OCI-LY7 (cell line): ENCODE data around the gene DNAH17.

Experiments
- CTCF ChIP-seq: fragments of 200-600 bp; sonication (generic); conservative IDR thresholded peaks from 2 replicates; pipeline ENCODE4 v1.5.1; 2014; ENCODE audit warnings: mild to moderate bottlenecking, antibody characterized with exemption, low read length, moderate library complexity, mixed read lengths
- EZH2phosphoT487 ChIP-seq: fragments of 200-600 bp; sonication (generic); IDR thresholded peaks from 2 replicates; pipeline ENCODE4 v1.6.1; 2018; ENCODE audit warnings: low read depth, borderline replicate concordance, mild to moderate bottlenecking, mixed run types, antibody characterized with exemption, low read length, moderate library complexity, mixed read lengths

- TF ChIP-seq CTCF, result no peak
- TF ChIP-seq EZH2phosphoT487, result no peak
These were observed 184.9 kb downstream of the DNAH17 start for GRCh38 chr17:78392295-78392694.
